Adrenal gland (tissue), 12 donors: ENCODE data around the gene RABGAP1L. TPM values are rescaled to one million over a fixed set of nuclear protein-coding genes. Genes with fewer than 3 reads are reported as not detected.
"Not testable (repeated sequence)": the region's sequence is repeated elsewhere in the genome, so short reads cannot be mapped to it uniquely, and the experiment has no call there.

ENCODE experiments used
- DNase-seq, 7 donors: peaks; one replicate each; pipeline ENCODE4 v3.0.0-alpha.2; 2019 to 2020
- H3K27ac ChIP-seq, 5 donors: fragments of 200-600 bp; sonication (generic) in 4 of 5; 1 replicate in 3 of 5; 2 replicates in 2 of 5; pipeline versions ENCODE4 v1.5.1 to v1.8.0; 2016 to 2020; ENCODE audit warnings: mild to moderate bottlenecking in 1 of 5
- H3K27me3 ChIP-seq: fragments of 200-600 bp; 2 replicates; pipeline ENCODE4 v1.8.0; 2021
- H3K36me3 ChIP-seq, 2 donors: fragments of 200-600 bp; replicated peaks in 1 of 2; 1 replicate in 1 of 2; 2 replicates in 1 of 2; pipeline versions ENCODE4 v1.5.1 to v1.8.0; 2018 to 2022
- H3K4me1 ChIP-seq, 2 donors: fragments of 200-600 bp; replicated peaks in 1 of 2; 1 replicate in 1 of 2; 2 replicates in 1 of 2; pipeline versions ENCODE4 v1.5.1 to v1.8.0; 2018 to 2021
- H3K4me3 ChIP-seq, 4 donors: fragments of 200-600 bp; sonication (generic) in 3 of 4; one replicate each; pipeline ENCODE4 v1.5.1; 2016 to 2018
- H3K9me3 ChIP-seq, 3 donors: fragments of 200-600 bp; sonication (generic) in 1 of 3; replicated peaks in 1 of 3; 1 replicate in 2 of 3; 2 replicates in 1 of 3; pipeline versions ENCODE4 v1.5.1 to v1.8.0; 2016 to 2021
- CTCF ChIP-seq, 6 experiments: fragments of 450-650 bp in 4 of 6; fragments of 200-600 bp in 2 of 6; sonication (generic) in 1 of 6; IDR thresholded peaks; 1 replicate in 5 of 6; 2 replicates in 1 of 6; pipeline versions ENCODE4 v1.5.1 to v1.8.0; 2016 to 2021; ENCODE audit warnings: antibody characterized with exemption in 6 of 6, mild to moderate bottlenecking in 2 of 6, moderate library complexity in 1 of 6
- POLR2A ChIP-seq, 2 donors: fragments of 450-650 bp; IDR thresholded peaks; one replicate each; pipeline ENCODE4 v1.6.1; 2017; ENCODE audit warnings: antibody characterized with exemption in 2 of 2, mild to moderate bottlenecking in 2 of 2, moderate library complexity in 1 of 2
- WGBS, 4 donors: extraction: QIAGEN DNeasy Blood & Tissue Kit in 2 of 4; methylation state at CpG; one replicate each; pipeline versions ENCODE4 v1.1.5 to v1.1.7; 2013 to 2017; 5-methylcytosine and 5-hydroxymethylcytosine counted together
- intact Hi-C, 2 donors: fragments of 100-400 bp; cut with DNase I; formaldehyde crosslinking; loops; one replicate each; pipeline versions ENCODE4 v1.14.1 to v1.15.0; 2022 to 2023
- polyA plus RNA-seq, 3 donors: library from polyadenylated mRNA; stranded (reverse); fragments of 200-250 nt in 2 of 3; fragments of 350-450 nt in 1 of 3; fragmentation: Illumina TruSeq in 1 of 3; extraction: RNeasy Lipid Tissue Mini Kit (QIAGEN cat#74804) in 1 of 3; gene quantifications; one replicate each; pipeline ENCODE4 v1.2.3, GENCODE V29; 2013 to 2014
- total RNA-seq, 9 donors: library from RNA; depleted of rRNA in 4 of 9; stranded (reverse); fragments of >200 nt in 4 of 9; fragments of 120-200 nt in 1 of 9; fragmentation: NEBNext Ultra II Directional in 1 of 9; extraction: Animal tissue kit (Norgen Biotek cat#: 25700) in 1 of 9; gene quantifications; one replicate each; pipeline versions ENCODE4 v1.1.0 to v1.2.4, GENCODE V29; 2013 to 2023
- donor health status: healthy with polysubstance abuse.
- donor health status: Bipolar disorder and iron deficiency.
- donor health status: DM: yes; HTN: yes; CAD: no.
- donor health status: DM: no; HTN: no; CAD: no.
- donor health status: DM: no; HTN: no; CAD: no.
- donor health status: DM: yes; HTN: yes; CAD: no.

The RABGAP1L gene
- total and polyA plus RNA-seq, 12 donors = 10.4 to 29.9 (median 19.7) TPM

- no peak for TF ChIP-seq POLR2A (IDR thresholded peaks at IDR 0.05)
- TF ChIP-seq CTCF (IDR thresholded peaks at IDR 0.05) = no peak
- no peak overlapping the region for H3K4me3 ChIP-seq
- no peaks in the 10 kb centered on the region for H3K36me3 ChIP-seq
- no peaks in the 10 kb centered on the region for H3K9me3 ChIP-seq
- H3K27me3 ChIP-seq = no peaks in the 10 kb centered on the region
- WGBS, 4 donors = 86 to 94% (median 88%) methylated on average over 3 of the region's 3 CpGs
- no peak for DNase-seq
- intact Hi-C loops = no loop called here
- H3K27ac ChIP-seq = no peak overlapping the region
- H3K4me1 ChIP-seq = no peaks in the 10 kb centered on the region
Observed at GRCh38 chr1:174232761-174233160, 73.4 kb downstream of the RABGAP1L start.

GRCh38 chr1:174238845-174239501 is 79.7 kb downstream of the RABGAP1L start:
- H3K9me3 ChIP-seq, H3K27ac ChIP-seq, H3K27me3 ChIP-seq, H3K4me3 ChIP-seq, intact Hi-C loops, H3K4me1 ChIP-seq, DNase-seq, H3K36me3 ChIP-seq: not testable (repeated sequence)
- WGBS, 4 donors = 93 to 95% (median 94%) methylated on average over 14 to 30 of the region's 31 CpGs

- TF ChIP-seq CTCF (IDR thresholded peaks at IDR 0.05) (no peak), POLR2A (IDR thresholded peaks at IDR 0.05) (no peak)
- no peak for DNase-seq
- H3K4me1 ChIP-seq = no peaks in the 10 kb centered on the region
- 97 to 100% (median 99%) methylated on average over 1 of the region's 1 CpG for WGBS, 4 donors
- H3K27ac ChIP-seq = no peak overlapping the region
- intact Hi-C loops = no loop called here
- H3K27me3 ChIP-seq = no peaks in the 10 kb centered on the region
- H3K9me3 ChIP-seq = no peaks in the 10 kb centered on the region
- H3K4me3 ChIP-seq = no peak overlapping the region
- H3K36me3 ChIP-seq = no peaks in the 10 kb centered on the region
Observed at GRCh38 chr1:174239541-174239940, 80.2 kb downstream of the RABGAP1L start.

GRCh38 chr1:174242856-174243255 is 83.5 kb downstream of the RABGAP1L start:
- TF ChIP-seq POLR2A (IDR thresholded peaks at IDR 0.05) (no peak), CTCF (IDR thresholded peaks at IDR 0.05) (no peak)
- Histone ChIP-seq H3K27ac (no peak overlapping the region), H3K36me3 (no peaks in the 10 kb centered on the region), H3K4me1 (no peaks in the 10 kb centered on the region), H3K9me3 (no peaks in the 10 kb centered on the region), H3K4me3 (no peak overlapping the region), H3K27me3 (no peaks in the 10 kb centered on the region)
- WGBS, 4 donors = 90 to 95% (median 93%) methylated on average over 2 of the region's 2 CpGs
- intact Hi-C loops = no loop called here
- DNase-seq = no peak

GRCh38 chr1:174243451-174244000 is 84.2 kb downstream of the RABGAP1L start:
- intact Hi-C loops = no loop called here
- no peaks in the 10 kb centered on the region for H3K4me1 ChIP-seq
- no peaks in the 10 kb centered on the region for H3K36me3 ChIP-seq
- H3K27ac ChIP-seq = no peak overlapping the region
- H3K27me3 ChIP-seq = no peaks in the 10 kb centered on the region
- H3K9me3 ChIP-seq = no peaks in the 10 kb centered on the region
- TF ChIP-seq CTCF (IDR thresholded peaks at IDR 0.05) (no peak), POLR2A (IDR thresholded peaks at IDR 0.05) (no peak)
- 76 to 78% (median 77%) methylated on average over 3 of the region's 3 CpGs for WGBS, 4 donors
- no peak for DNase-seq
- H3K4me3 ChIP-seq = no peak overlapping the region
